HG03066 (cell line): Measurements from ENCODE around the gene JADE2.
"Not testable (repeated sequence)": the region's sequence is repeated elsewhere in the genome, so short reads cannot be mapped to it uniquely, and the experiment has no call there.

Experiments used
- ATAC-seq: cut with Tn5 transposase; IDR thresholded peaks from one replicate; pipeline ENCODE4 v1.9.1; 2021; ENCODE audit warnings: low read depth; ENCODE audit not compliant: unreplicated experiment

JADE2 gene

GRCh38 chr5:134506054-134507039 is 19.1 kb upstream of the JADE2 start:
- ATAC-seq, result no peak

GRCh38 chr5:134507452-134507851 is 18.0 kb upstream of the JADE2 start:
- ATAC-seq, result no peak

GRCh38 chr5:134508521-134509195 is 16.8 kb upstream of the JADE2 start:
- ATAC-seq, result no peak

GRCh38 chr5:134509308-134510040 is 16.0 kb upstream of the JADE2 start:
- no peak for ATAC-seq

- ATAC-seq, result no peak
Measured at GRCh38 chr5:134510970-134511795, 14.3 kb upstream of the JADE2 start.

GRCh38 chr5:134511796-134512660 is 13.4 kb upstream of the JADE2 start:
- ATAC-seq, result no peak

- no peak for ATAC-seq
Measured at GRCh38 chr5:134512661-134512999, 12.8 kb upstream of the JADE2 start.

- ATAC-seq, result no peak
Measured at GRCh38 chr5:134515801-134516200, 9.7 kb upstream of the JADE2 start.

- ATAC-seq, result not testable (repeated sequence)
Measured at GRCh38 chr5:134516984-134517383, 8.5 kb upstream of the JADE2 start.

- no peak for ATAC-seq
Measured at GRCh38 chr5:134517553-134517952, 7.9 kb upstream of the JADE2 start.

GRCh38 chr5:134519989-134520388 is 5.5 kb upstream of the JADE2 start:
- no peak for ATAC-seq

GRCh38 chr5:134521841-134522240 is 3.6 kb upstream of the JADE2 start:
- ATAC-seq, result no peak

GRCh38 chr5:134523543-134524271 is 1.8 kb upstream of the JADE2 start:
- ATAC-seq, result no peak

- ATAC-seq, result no peak
Measured at GRCh38 chr5:134524272-134524825, 1.1 kb upstream of the JADE2 start.

GRCh38 chr5:134525683-134526482 is 413 bp downstream of the JADE2 start:
- peak; percentile 19 for ATAC-seq

- peak; percentile 14 for ATAC-seq
Measured at GRCh38 chr5:134526483-134527155, 1.1 kb downstream of the JADE2 start.
